ENCODE measurements around the gene MSLN.

DNA sequence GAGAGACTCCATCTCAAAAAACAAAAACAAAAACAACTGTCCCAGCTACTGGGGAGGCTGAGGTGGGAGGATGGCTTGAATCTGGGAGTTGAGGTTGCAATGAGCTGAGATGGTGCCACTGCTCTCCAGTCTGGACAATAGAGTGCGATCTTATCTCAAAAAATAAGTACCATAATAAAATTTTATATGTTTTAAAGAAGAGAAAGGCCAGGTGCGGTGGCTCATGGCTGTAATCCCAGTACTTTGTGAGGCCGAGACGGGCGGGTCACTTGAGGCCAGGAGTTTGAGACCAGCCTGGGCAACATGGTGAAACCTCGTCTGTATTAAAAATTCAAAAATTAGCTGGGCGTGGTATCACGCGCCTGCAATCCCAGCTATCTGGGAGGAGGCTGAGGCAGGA is 16.3 kb downstream of the MSLN start:
- TF ChIP-seq, protein P1, sequence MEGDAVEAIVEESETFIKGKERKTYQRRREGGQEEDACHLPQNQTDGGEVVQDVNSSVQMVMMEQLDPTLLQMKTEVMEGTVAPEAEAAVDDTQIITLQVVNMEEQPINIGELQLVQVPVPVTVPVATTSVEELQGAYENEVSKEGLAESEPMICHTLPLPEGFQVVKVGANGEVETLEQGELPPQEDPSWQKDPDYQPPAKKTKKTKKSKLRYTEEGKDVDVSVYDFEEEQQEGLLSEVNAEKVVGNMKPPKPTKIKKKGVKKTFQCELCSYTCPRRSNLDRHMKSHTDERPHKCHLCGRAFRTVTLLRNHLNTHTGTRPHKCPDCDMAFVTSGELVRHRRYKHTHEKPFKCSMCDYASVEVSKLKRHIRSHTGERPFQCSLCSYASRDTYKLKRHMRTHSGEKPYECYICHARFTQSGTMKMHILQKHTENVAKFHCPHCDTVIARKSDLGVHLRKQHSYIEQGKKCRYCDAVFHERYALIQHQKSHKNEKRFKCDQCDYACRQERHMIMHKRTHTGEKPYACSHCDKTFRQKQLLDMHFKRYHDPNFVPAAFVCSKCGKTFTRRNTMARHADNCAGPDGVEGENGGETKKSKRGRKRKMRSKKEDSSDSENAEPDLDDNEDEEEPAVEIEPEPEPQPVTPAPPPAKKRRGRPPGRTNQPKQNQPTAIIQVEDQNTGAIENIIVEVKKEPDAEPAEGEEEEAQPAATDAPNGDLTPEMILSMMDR (IDR thresholded peaks at IDR 0.05; ENCODE audit: low read depth, low read length): no peak
- no peak for TF ChIP-seq POLR2A (IDR thresholded peaks at IDR 0.05; ENCODE audit: extremely low read depth, insufficient read length)
- TF ChIP-seq, protein P2, sequence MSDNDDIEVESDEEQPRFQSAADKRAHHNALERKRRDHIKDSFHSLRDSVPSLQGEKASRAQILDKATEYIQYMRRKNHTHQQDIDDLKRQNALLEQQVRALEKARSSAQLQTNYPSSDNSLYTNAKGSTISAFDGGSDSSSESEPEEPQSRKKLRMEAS (IDR thresholded peaks at IDR 0.05; ENCODE audit: low read depth, low read length): no peak
- TF ChIP-seq MYC (IDR thresholded peaks at IDR 0.05; ENCODE audit: low read depth, low read length): no peak

All from NB4 (cell line).